Transverse colon (tissue), 3 donors: ENCODE data around the gene EHBP1.

Experiments used
- CTCF ChIP-seq, 5 experiments: fragments of 200-600 bp in 3 of 5; fragments of 450-650 bp in 2 of 5; sonication (generic) in 3 of 5; IDR thresholded peaks; 1 replicate in 2 of 5; 2 replicates in 3 of 5; pipeline ENCODE4 v1.5.1; 2016 to 2017; ENCODE audit warnings: antibody characterized with exemption in 5 of 5, inconsistent platforms in 3 of 5, mild to moderate bottlenecking in 2 of 5, moderate library complexity in 1 of 5
- POLR2A ChIP-seq: fragments of 450-650 bp; IDR thresholded peaks from one replicate; pipeline ENCODE4 v1.6.1; 2016; ENCODE audit warnings: antibody characterized with exemption, mild to moderate bottlenecking, moderate library complexity

GRCh38 chr2:62711832-62712494 is 6.5 kb downstream of the EHBP1 start:
- no peak for TF ChIP-seq POLR2A
- TF ChIP-seq CTCF (IDR thresholded peaks at IDR 0.05): no peak
